GM13976 (cell line): Measurements from ENCODE around the gene CDK1.

Experiments used
- DNase-seq: peaks from one replicate; pipeline ENCODE4 v3.0.0; 2012; ENCODE audit warnings: low spot score
- CTCF ChIP-seq: IDR thresholded peaks from 2 replicates; pipeline ENCODE4 v1.5.1; 2012; ENCODE audit warnings: borderline replicate concordance, mild to moderate bottlenecking; ENCODE audit not compliant: insufficient read depth; ENCODE audit errors: extremely low read depth, missing control alignments, control extremely low read depth
- in situ Hi-C: fragments of 300-500 bp; cut with MboI; formaldehyde crosslinking; loops from one replicate; pipeline ENCODE4 v1.12.0; 2022; ENCODE audit warnings: low sequenced_read_pairs, mixed read lengths, inconsistent platforms; ENCODE audit not compliant: unreplicated experiment

The CDK1 gene

DNA sequence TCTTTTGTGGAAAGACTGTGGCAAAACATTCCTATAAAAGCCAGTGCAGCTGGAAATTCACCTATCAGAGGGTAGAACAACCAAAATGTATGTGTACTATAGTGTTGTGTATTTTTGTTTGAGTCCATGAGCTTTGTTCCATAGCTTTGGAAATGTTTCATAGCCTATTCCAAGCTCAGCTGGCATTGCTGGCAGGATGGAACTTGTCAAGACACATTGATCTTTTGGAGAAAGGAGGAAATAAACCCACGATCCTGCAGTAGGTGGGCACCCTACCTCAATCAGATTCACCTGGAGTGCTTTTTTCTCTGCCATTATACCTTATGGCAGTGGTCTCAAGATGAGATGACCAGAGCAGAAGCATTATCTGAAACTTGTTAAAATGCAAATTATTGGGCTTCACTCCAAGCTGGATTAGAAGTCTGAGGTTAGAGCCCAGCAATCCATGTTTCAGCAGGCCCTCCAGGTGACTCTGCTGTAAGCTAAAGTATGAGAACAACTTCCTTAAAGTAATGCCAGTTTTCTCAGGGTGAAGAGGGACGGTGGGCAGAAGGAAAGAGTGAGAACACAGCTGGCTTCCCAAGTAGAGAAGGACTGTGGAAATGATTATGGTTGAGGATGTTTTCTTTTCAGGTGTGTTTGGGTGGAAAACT is 30.3 kb upstream of the CDK1 start:
- DNase-seq = no peak
- TF ChIP-seq CTCF = no peak
- in situ Hi-C loops = no loop called here

DNA sequence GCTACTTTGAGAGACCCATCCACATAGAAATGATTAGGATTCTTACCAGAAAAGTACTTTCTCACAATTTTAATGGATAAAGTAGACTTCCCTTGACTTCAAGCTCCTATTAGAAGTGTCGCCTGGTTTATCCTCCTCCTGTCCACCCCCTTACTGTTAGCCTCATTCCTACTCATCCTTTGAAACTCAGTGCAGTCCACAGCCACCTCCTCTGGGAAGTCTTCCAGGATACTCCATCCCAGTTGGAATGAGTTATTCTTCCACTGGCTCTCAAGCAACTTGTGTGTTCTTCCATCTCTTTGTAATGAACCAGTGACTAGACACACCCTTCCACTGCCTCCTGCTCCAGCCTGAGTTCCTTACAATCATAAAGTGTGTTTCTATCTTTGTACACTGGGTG is 25.1 kb upstream of the CDK1 start:
- no peak for TF ChIP-seq CTCF
- no peak for DNase-seq
- in situ Hi-C loops = no loop called here

DNA sequence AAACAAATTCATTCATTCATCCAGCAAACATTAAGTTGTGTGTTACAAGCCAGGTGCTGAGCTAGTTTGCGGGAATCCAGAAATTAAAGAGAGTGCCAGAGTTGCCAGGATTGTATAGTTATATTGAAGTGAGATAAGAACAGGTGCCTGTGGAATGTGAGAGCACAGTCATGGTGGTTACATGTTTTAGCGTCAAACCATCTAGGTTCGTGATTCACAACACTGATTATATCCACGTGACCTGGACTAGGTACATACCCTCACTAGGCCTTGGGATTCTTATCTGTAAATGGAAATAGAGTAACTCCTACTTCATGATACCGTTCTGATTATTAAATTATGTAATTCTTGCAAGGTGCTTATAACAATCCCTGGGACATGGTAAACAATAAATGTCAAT is 24.5 kb upstream of the CDK1 start:
- in situ Hi-C loops = no loop called here
- no peak for TF ChIP-seq CTCF
- DNase-seq = no peak

- DNase-seq = no peak
- in situ Hi-C loops = no loop called here
- TF ChIP-seq CTCF = no peak
Observed at GRCh38 chr10:60757420-60757895, 20.8 kb upstream of the CDK1 start.

DNA sequence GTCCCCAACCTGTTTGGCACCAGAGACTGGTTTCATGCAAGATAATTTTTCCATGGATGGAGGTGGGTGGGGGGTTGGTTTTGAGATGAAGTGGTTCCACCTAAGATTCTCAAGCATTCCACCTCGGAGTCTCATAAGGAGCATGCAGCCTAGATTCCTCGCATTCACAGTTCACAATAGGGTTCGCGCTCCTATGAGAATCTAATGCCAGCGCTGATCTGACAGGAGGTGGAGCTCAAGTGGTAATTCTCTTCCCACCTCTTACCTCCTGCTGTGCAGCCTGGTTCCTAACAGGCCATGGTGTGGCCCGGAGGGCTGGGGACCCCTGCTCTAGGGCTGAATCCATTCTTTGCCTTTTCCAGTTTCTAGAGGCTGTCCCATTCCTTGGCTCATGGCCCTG is 19.1 kb upstream of the CDK1 start:
- no peak for DNase-seq
- TF ChIP-seq CTCF = no peak
- in situ Hi-C loops = no loop called here

DNA sequence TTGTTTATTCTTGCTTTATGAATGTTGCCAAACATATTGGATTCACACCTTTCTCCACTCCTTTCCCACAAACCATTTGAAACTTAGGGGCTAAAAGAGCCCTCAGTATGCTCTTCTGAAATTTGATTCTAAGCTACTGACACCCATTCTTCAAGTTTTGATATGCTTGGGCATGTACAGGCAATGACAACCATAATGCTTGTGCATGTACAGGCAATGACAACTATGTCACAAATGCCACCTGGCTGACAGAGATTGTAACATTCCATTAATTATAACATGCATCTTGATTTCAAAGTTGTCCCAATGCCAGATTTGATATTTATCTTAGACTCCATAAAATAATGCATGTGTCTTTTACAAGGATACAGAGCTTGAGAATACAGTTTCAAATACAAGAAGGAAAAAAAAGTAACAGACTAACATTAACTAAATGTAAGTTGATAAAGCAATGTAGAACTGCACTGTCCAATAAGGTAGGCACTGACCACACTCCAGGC is 17.5 kb upstream of the CDK1 start:
- DNase-seq = no peak
- in situ Hi-C loops = no loop called here
- no peak for TF ChIP-seq CTCF
